ENCODE measurements around the gene DUSP16.

Gene DUSP16

DNA sequence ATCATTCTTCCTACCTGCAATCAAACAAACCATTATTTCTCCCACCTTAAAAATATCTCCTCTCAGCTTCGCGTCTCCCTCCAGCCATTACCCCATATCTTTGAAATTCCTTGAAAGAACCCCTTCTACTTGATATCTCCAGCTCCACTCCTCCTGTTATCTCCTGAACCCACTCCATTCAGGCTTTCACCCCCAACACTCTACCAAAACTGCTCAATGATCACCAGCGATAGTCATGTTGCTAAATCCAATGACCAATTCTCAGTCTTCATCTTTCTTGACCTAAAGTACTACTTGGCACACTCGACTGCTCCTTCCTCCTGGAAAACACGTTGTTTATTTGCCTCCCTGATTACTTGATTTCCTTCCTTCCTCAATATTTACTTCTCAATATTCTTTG is 70.1 kb downstream of the DUSP16 start:
- Histone ChIP-seq H3K4me1 (ENCODE audit: low read length) (no peaks in the 10 kb centered on the region), H3K27me3 (replicated peaks; ENCODE audit: insufficient read depth, low read length) (no peaks in the 10 kb centered on the region), H3K9ac (ENCODE audit: low read length) (no peak overlapping the region), H3K79me2 (ENCODE audit: low read length) (no peaks in the 10 kb centered on the region), H3K27ac (ENCODE audit: low read length) (no peak overlapping the region), H3K4me3 (ENCODE audit: low read length) (no peak overlapping the region), H3K9me3 (replicated peaks; ENCODE audit: insufficient read depth, low read length) (no peaks in the 10 kb centered on the region), H3K4me2 (ENCODE audit: low read depth, low read length) (no peak overlapping the region), H3K36me3 (replicated peaks; ENCODE audit: insufficient read depth, low read length) (no peaks in the 10 kb centered on the region), H3K9me2 (replicated peaks; ENCODE audit: insufficient read depth, low read length) (no peaks in the 10 kb centered on the region), H4K20me1 (ENCODE audit: insufficient read depth, low read length) (no peaks in the 10 kb centered on the region), H3F3A (ENCODE audit: insufficient read depth, low read length) (no peaks in the 10 kb centered on the region), H2AFZ (ENCODE audit: low read length) (no peak overlapping the region)
- TF ChIP-seq EZH2 (optimal IDR thresholded peaks at IDR 0.05; ENCODE audit: low read depth, low read length) (no peak), CTCF (IDR thresholded peaks at IDR 0.05; ENCODE audit: low read length) (no peak), EZH2phosphoT487 (IDR thresholded peaks at IDR 0.05; ENCODE audit: low read length) (no peak)
- no peak for DNase-seq

GRCh38 chr12:12491606-12492005 is 71.1 kb downstream of the DUSP16 start:
- no peaks in the 10 kb centered on the region for H3K9me2 ChIP-seq (replicated peaks; ENCODE audit: insufficient read depth, low read length)
- H3F3A ChIP-seq (ENCODE audit: insufficient read depth, low read length) = no peaks in the 10 kb centered on the region
- no peak overlapping the region for H2AFZ ChIP-seq (ENCODE audit: low read length)
- H3K4me2 ChIP-seq (ENCODE audit: low read depth, low read length) = no peak overlapping the region
- no peaks in the 10 kb centered on the region for H3K36me3 ChIP-seq (replicated peaks; ENCODE audit: insufficient read depth, low read length)
- H3K4me1 ChIP-seq (ENCODE audit: low read length) = no peaks in the 10 kb centered on the region
- H3K9me3 ChIP-seq (replicated peaks; ENCODE audit: insufficient read depth, low read length) = no peaks in the 10 kb centered on the region
- no peak overlapping the region for H3K27ac ChIP-seq (ENCODE audit: low read length)
- TF ChIP-seq EZH2 (optimal IDR thresholded peaks at IDR 0.05; ENCODE audit: low read depth, low read length) = no peak
- TF ChIP-seq EZH2phosphoT487 (IDR thresholded peaks at IDR 0.05; ENCODE audit: low read length) = no peak
- no peak for TF ChIP-seq CTCF (IDR thresholded peaks at IDR 0.05; ENCODE audit: low read length)
- no peaks in the 10 kb centered on the region for H3K79me2 ChIP-seq (ENCODE audit: low read length)
- no peaks in the 10 kb centered on the region for H3K27me3 ChIP-seq (replicated peaks; ENCODE audit: insufficient read depth, low read length)
- no peak for DNase-seq
- no peak overlapping the region for H3K9ac ChIP-seq (ENCODE audit: low read length)
- H3K4me3 ChIP-seq (ENCODE audit: low read length) = no peak overlapping the region
- H4K20me1 ChIP-seq (ENCODE audit: insufficient read depth, low read length) = no peaks in the 10 kb centered on the region

- no peak overlapping the region for H3K9ac ChIP-seq (ENCODE audit: low read length)
- TF ChIP-seq CTCF (IDR thresholded peaks at IDR 0.05; ENCODE audit: low read length) (no peak), EZH2phosphoT487 (IDR thresholded peaks at IDR 0.05; ENCODE audit: low read length) (no peak), EZH2 (optimal IDR thresholded peaks at IDR 0.05; ENCODE audit: low read depth, low read length) (no peak)
- H3K36me3 ChIP-seq (replicated peaks; ENCODE audit: insufficient read depth, low read length) = no peaks in the 10 kb centered on the region
- H3K4me1 ChIP-seq (ENCODE audit: low read length) = no peaks in the 10 kb centered on the region
- H3F3A ChIP-seq (ENCODE audit: insufficient read depth, low read length) = no peaks in the 10 kb centered on the region
- no peak for DNase-seq
- no peaks in the 10 kb centered on the region for H3K27me3 ChIP-seq (replicated peaks; ENCODE audit: insufficient read depth, low read length)
- H3K79me2 ChIP-seq (ENCODE audit: low read length) = no peaks in the 10 kb centered on the region
- no peaks in the 10 kb centered on the region for H3K9me2 ChIP-seq (replicated peaks; ENCODE audit: insufficient read depth, low read length)
- no peak overlapping the region for H2AFZ ChIP-seq (ENCODE audit: low read length)
- no peak overlapping the region for H3K27ac ChIP-seq (ENCODE audit: low read length)
- no peak overlapping the region for H3K4me2 ChIP-seq (ENCODE audit: low read depth, low read length)
- H3K9me3 ChIP-seq (replicated peaks; ENCODE audit: insufficient read depth, low read length) = no peaks in the 10 kb centered on the region
- H4K20me1 ChIP-seq (ENCODE audit: insufficient read depth, low read length) = no peaks in the 10 kb centered on the region
- H3K4me3 ChIP-seq (ENCODE audit: low read length) = no peak overlapping the region
These were observed 73.7 kb downstream of the DUSP16 start for GRCh38 chr12:12488823-12489550.

All from MM.1S (cell line).